RWPE2 (cell line): ENCODE results near the gene PSMB1.
"Not testable (repeated sequence)": the region's sequence is repeated elsewhere in the genome, so short reads cannot be mapped to it uniquely, and the experiment has no call there.

Experiments used
- ATAC-seq: fragments of 200-7000 bp; cut with Tn5 transposase; 3 replicates; pipeline ENCODE4 v1.9.1; 2021; ENCODE audit warnings: low read depth
- DNase-seq: peaks from one replicate; pipeline ENCODE4 v3.0.0-alpha.2; 2020; ENCODE audit warnings: low spot score
- H3K27ac ChIP-seq: fragments of 450-650 bp; 2 replicates; pipeline ENCODE4 v1.5.1; 2017; ENCODE audit warnings: mild to moderate bottlenecking; ENCODE audit not compliant: poor library complexity, severe bottlenecking
- H3K27me3 ChIP-seq: fragments of 250-450 bp; sonication (Bioruptor Pico); 2 replicates; pipeline ENCODE4 v1.5.1; 2021; ENCODE audit warnings: mild to moderate bottlenecking, moderate library complexity; ENCODE audit not compliant: insufficient read depth, poor library complexity, severe bottlenecking
- H3K36me3 ChIP-seq: fragments of 250-450 bp; sonication (Bioruptor Pico); 2 replicates; pipeline ENCODE4 v1.5.1; 2020; ENCODE audit warnings: low read depth, mild to moderate bottlenecking, moderate library complexity
- H3K4me1 ChIP-seq: fragments of 250-450 bp; sonication (Bioruptor Pico); 2 replicates; pipeline ENCODE4 v1.5.1; 2021; ENCODE audit warnings: mild to moderate bottlenecking, moderate library complexity; ENCODE audit not compliant: insufficient read depth, poor library complexity, severe bottlenecking
- H3K4me3 ChIP-seq: fragments of 250-450 bp; sonication (Bioruptor Pico); 2 replicates; pipeline ENCODE4 v1.5.1; 2021; ENCODE audit warnings: mild to moderate bottlenecking, moderate library complexity; ENCODE audit not compliant: severe bottlenecking
- H3K9me3 ChIP-seq: fragments of 250-450 bp; sonication (Bioruptor Pico); 2 replicates; pipeline ENCODE4 v1.5.1; 2021; ENCODE audit warnings: mild to moderate bottlenecking, moderate library complexity; ENCODE audit not compliant: severe bottlenecking
- TF ChIP-seq, protein P1 (sequence below): fragments of 450-650 bp; IDR thresholded peaks from one replicate; pipeline ENCODE4 v1.5.1; 2017; ENCODE audit warnings: mild to moderate bottlenecking, moderate library complexity; ENCODE audit not compliant: poor library complexity, severe bottlenecking

The PSMB1 gene

GRCh38 chr6:170507728-170508127 lies 45.4 kb downstream of the PSMB1 start:
- ATAC-seq, H3K9me3 ChIP-seq, H3K27me3 ChIP-seq, H3K36me3 ChIP-seq, H3K4me3 ChIP-seq, H3K27ac ChIP-seq, H3K4me1 ChIP-seq, DNase-seq: not testable (repeated sequence)

GRCh38 chr6:170506446-170506845 lies 46.7 kb downstream of the PSMB1 start:
- no peak for DNase-seq
- ATAC-seq, result no peak
- Histone ChIP-seq H3K4me3 (no peak overlapping the region), H3K36me3 (no peaks in the 10 kb centered on the region), H3K27me3 (no peaks in the 10 kb centered on the region), H3K27ac (no peak overlapping the region), H3K4me1 (no peaks in the 10 kb centered on the region), H3K9me3 (no peaks in the 10 kb centered on the region)
- TF ChIP-seq, protein P1, sequence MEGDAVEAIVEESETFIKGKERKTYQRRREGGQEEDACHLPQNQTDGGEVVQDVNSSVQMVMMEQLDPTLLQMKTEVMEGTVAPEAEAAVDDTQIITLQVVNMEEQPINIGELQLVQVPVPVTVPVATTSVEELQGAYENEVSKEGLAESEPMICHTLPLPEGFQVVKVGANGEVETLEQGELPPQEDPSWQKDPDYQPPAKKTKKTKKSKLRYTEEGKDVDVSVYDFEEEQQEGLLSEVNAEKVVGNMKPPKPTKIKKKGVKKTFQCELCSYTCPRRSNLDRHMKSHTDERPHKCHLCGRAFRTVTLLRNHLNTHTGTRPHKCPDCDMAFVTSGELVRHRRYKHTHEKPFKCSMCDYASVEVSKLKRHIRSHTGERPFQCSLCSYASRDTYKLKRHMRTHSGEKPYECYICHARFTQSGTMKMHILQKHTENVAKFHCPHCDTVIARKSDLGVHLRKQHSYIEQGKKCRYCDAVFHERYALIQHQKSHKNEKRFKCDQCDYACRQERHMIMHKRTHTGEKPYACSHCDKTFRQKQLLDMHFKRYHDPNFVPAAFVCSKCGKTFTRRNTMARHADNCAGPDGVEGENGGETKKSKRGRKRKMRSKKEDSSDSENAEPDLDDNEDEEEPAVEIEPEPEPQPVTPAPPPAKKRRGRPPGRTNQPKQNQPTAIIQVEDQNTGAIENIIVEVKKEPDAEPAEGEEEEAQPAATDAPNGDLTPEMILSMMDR, result no peak

- Histone ChIP-seq H3K4me3 (no peak overlapping the region), H3K4me1 (no peaks in the 10 kb centered on the region), H3K36me3 (no peaks in the 10 kb centered on the region), H3K27me3 (no peaks in the 10 kb centered on the region), H3K27ac (no peak overlapping the region), H3K9me3 (no peaks in the 10 kb centered on the region)
- no peak for ATAC-seq
- TF ChIP-seq, protein P1, result no peak
- no peak for DNase-seq
Observed at GRCh38 chr6:170505306-170505705, 47.8 kb downstream of the PSMB1 start.

GRCh38 chr6:170504479-170504878 lies 48.6 kb downstream of the PSMB1 start:
- Histone ChIP-seq H3K36me3 (no peaks in the 10 kb centered on the region), H3K4me3 (no peak overlapping the region), H3K27ac (no peak overlapping the region), H3K9me3 (no peaks in the 10 kb centered on the region), H3K27me3 (no peaks in the 10 kb centered on the region), H3K4me1 (no peaks in the 10 kb centered on the region)
- ATAC-seq, result no peak
- no peak for DNase-seq
- TF ChIP-seq, protein P1, result no peak

DNA sequence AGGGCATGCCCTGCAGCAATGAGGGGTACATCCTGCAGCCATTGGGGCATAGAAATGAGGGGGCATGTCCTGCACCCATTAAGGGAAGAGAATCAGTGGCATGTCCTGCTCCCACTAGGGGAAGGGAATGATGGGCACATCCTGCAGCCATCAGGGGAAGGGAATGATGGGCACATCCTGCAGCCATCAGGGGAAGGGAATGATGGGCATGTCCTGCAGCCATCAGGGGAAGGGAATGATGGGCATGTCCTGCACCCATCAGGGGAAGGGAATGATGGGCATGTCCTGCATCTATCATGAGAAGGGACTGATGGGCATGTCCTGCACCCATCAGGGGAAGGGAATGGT lies 49.7 kb downstream of the PSMB1 start:
- no peaks in the 10 kb centered on the region for H3K9me3 ChIP-seq
- TF ChIP-seq, protein P1, result no peak
- ATAC-seq (no peak), DNase-seq (no peak)
- H3K36me3 ChIP-seq, result no peaks in the 10 kb centered on the region
- H3K4me1 ChIP-seq, result no peaks in the 10 kb centered on the region
- no peaks in the 10 kb centered on the region for H3K27me3 ChIP-seq
- H3K27ac ChIP-seq, result no peak overlapping the region
- no peak overlapping the region for H3K4me3 ChIP-seq

DNA sequence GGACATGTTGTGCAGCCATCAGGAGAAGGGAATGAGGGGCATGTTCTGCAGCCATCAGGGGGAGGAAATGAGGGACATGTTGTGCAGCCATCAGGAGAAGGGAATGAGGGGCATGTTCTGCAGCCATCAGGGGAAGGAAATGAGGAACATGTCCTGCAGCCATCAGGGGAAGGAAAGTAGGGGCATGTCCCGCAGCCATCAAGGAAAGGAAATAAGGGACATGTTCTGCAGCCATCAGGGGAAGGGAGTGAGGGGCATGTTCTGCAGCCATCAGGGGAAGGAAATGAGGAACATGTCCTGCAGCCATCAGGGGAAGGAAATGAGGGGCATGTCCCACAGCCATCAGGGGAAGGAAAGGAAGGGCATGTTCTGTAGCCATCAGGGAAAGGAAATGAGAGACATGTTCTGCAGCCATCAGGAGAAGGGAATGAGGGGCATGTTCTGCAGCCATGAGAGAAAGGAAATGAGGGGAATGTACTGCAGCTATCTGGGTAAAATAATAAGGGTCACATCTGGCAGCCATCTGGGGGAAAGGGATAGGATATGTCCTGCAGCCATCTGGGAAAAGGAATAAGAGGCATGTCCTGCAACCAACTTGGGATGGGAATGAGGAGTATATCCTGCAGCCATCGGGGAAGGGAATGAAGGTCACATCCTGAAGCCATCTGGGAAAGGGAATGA lies 50.2 kb downstream of the PSMB1 start:
- H3K4me1 ChIP-seq, H3K9me3 ChIP-seq, DNase-seq, H3K4me3 ChIP-seq, H3K27ac ChIP-seq, H3K27me3 ChIP-seq, H3K36me3 ChIP-seq, ATAC-seq: not testable (repeated sequence)

DNA sequence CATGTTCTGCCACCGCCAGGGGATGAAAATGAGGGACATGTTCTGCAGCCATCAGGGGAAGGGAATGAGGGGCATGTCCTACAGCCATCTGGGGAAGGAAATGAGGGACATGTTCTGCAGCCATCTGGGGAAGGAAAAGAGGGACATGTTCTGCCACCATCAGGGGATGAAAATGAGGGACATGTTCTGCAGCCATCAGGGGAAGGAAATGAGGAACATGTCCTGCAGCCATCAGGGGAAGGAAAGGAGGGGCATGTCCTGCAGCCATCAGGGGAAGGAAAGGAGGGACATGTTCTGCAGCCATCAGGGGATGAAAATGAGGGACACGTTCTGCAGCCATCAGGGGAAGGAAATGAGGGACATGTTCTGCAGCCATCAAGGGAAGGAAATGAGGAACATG lies 50.8 kb downstream of the PSMB1 start:
- not testable (repeated sequence) for ATAC-seq, DNase-seq, H3K4me3 ChIP-seq, H3K4me1 ChIP-seq, H3K27ac ChIP-seq, H3K36me3 ChIP-seq, H3K27me3 ChIP-seq, H3K9me3 ChIP-seq
